ENCODE data around the gene MOGAT1.
"Not testable (repeated sequence)": the region's sequence is repeated elsewhere in the genome, so short reads cannot be mapped to it uniquely, and the experiment has no call there.

The MOGAT1 gene

DNA sequence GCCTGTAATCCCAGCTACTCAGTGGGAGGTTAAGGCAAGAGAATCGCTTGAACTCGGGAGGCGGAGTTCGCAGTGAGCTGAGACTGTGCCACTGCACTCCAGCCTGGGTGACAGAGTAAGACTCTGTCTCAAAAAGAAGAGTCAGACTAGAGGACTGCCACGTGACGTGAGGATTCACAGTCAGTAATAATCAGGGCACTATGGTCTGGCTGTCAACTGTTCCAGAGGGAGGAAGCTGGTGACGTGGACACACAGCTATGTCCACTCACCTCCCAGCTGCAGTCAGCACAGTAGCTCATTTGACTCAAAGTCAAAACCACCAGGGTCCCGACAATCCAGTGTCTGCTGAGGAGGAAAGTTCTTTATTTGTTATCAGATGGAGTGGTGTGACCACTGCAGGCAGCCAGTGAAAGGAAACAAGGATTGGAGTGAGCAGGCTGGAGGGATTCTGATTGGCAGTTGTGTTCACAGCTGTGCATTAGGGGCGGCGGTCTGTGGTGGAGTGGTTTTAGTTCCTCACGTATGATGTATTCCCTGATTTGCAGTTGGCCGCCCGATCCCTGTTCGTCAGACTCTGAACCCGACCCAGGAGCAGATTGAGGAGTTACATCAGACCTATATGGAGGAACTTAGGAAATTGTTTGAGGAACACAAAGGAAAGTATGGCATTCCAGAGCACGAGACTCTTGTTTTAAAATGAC is 37.9 kb downstream of the MOGAT1 start:
- no peak for DNase-seq (ENCODE audit: low read depth in 1 of 2, low spot score in 1 of 2)

DNA sequence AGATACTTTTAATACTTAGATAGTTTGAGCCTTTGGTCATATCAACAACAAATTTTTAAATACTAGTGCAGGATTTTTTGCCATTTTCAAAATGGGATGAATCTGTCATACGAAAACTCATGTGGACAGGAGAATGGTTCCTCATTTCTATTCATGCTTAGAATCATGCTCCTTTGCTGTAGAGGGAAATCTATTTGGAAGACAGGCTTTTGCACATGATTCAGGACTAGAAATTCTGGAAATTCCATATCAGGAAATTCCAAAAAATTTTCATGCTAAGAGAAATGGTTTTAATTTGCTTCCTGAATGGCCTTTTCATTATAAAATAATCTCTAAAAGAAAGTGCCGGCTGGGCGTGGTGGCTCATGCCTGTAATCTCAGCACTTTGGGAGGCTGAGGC is 39.3 kb downstream of the MOGAT1 start:
- DNase-seq (ENCODE audit: low read depth in 1 of 2, low spot score in 1 of 2) = no peak

DNA sequence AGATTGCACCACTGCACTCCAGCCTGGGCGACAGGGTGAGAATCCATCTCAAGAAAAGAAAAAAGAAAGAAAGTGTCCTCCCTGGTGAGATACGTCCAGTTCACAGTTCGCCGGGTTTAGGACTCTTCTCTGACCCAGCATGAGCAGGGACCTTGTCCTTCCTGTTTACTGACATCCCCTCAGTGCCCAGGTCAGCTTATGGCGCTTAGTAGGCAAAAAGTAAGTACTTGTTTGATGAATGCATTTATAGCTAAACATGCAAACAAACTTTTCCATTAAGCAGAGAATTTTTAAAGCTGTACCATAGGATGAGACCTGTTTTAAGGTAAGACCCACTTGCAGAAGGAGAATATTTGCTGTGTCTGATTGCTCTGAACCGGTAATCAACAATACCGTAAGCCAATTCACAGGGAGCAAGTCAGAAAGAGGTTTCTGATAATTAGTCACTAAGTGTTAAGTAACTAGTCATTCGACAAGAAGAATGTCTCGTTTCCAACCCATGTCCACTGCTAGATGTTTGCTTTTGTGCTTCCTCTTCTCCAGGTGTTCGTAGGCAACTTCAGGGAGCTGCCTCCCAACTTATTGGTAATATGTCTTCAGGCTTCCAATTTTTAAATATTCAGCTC is 40.0 kb downstream of the MOGAT1 start:
- DNase-seq (ENCODE audit: low read depth in 1 of 2, low spot score in 1 of 2) = no peak

DNA sequence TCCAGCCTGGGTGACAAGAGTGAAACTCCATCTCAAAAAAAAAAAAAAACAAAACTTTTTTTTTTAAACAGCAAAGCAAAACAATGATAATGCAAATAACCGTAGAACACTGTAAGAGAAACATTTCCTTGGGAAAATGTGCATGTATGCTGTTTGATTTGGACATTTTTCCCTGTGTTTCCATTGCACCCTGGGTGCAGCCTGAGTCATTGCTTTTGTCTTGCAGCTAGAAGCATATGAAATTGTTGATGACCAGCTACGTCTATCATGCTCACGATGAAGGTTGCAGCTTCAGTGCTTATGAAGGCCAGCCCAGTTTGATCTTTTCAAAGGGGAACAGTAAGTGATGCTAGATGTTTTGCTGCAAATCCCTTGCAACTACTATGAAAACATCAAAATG is 41.5 kb downstream of the MOGAT1 start:
- DNase-seq (ENCODE audit: low read depth in 1 of 2, low spot score in 1 of 2) = no peak

DNA sequence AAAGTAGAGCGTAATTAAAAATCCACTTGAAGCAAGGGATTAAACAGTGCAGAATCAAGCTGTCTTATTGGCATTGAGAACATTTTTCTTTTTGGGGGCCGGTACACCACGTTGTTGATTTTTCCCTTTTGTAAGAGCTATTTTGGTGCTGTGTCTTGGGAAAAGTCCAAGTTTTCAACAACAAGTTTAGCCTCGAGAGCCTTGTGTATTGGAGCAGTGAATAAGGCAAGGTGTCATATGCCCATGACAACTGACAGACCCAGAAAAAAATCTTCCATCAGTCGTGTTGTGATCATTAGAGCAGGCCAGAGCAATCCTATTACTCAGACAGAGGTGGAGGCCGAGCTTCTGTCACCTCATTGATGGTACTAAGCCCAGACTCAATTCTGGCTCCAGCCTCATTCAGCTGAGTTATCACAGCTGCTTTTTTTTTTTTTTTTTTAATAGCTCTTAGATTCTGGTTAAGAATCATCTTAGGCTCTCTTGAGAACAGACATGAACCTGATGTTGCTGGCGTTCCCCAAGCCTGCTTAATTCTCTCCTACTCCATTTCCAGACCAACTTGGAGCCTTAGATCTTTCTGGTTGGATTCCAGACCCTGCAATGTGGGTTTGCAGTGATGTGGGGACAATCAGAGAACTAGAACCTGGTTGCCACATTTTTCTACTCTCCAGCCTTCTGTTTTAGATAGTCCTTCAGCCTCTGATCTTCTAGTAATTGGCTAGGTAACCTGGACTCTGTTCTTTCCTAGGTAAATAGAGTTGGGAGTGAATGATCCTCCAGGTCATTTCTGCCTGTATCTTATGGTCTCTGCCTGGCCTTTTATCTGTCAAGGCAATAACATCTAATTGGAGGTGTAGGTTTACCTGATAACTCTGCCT is 43.1 kb downstream of the MOGAT1 start:
- DNase-seq (ENCODE audit: low read depth in 1 of 2, low spot score in 1 of 2) = no peak

DNA sequence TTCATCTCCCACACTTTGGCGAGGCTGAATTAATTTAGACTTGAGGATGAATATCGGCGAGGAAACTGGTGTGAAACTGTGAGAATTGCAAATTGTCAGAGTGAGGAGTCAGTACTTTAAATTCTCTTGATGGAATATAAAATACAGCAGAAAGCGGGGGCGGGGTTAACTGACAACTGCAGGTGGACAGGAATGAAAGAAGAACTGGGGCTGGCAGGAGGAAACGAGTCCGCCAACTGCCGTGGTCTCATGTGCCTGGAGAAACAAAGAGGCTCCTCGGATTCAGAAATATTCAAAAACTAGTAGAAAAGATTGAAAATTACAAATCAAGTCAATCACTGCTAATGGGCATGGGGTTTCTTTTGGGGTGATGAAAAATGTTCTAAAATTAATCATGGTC is 44.3 kb downstream of the MOGAT1 start:
- no peak for DNase-seq (ENCODE audit: low read depth in 1 of 2, low spot score in 1 of 2)

DNA sequence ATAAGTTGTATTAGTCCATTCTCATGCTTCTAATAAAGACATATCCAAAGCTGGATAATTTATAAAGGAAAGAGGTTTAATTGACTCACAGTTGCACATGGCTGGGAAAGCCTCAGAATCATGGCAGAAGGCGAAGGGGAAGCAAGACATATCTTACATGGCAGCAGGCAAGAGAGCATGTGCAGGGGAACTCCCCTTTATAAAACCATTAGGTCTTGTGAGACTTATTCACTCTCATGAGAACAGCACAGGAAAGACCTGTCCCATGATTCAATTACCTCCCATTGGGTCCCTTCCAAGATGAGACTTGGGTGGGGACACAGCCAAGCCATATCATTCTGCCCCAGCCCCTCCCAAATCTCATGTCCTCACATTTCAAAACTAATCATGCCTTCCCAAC is 48.3 kb downstream of the MOGAT1 start:
- not testable (repeated sequence) for DNase-seq (ENCODE audit: low read depth in 1 of 2, low spot score in 1 of 2)

DNA sequence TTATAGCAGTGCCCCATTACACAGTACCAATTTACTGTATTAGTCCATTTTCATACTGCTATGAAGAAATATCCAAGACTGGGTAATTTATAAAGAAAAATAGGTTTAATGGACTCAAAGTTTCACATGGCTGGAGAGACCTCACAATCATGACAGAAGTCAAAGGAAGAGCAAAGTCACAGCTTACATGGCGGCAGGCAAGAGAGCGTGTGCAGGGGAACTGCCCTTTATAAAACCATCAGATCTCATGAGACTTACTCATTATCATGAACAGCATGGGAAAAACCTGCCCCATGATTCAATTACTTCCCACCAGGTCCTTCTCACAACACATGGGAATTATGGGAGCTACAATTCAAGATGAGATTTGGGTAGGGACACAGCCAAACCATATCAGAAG is 50.1 kb downstream of the MOGAT1 start:
- not testable (repeated sequence) for DNase-seq (ENCODE audit: low read depth in 1 of 2, low spot score in 1 of 2)

DNA sequence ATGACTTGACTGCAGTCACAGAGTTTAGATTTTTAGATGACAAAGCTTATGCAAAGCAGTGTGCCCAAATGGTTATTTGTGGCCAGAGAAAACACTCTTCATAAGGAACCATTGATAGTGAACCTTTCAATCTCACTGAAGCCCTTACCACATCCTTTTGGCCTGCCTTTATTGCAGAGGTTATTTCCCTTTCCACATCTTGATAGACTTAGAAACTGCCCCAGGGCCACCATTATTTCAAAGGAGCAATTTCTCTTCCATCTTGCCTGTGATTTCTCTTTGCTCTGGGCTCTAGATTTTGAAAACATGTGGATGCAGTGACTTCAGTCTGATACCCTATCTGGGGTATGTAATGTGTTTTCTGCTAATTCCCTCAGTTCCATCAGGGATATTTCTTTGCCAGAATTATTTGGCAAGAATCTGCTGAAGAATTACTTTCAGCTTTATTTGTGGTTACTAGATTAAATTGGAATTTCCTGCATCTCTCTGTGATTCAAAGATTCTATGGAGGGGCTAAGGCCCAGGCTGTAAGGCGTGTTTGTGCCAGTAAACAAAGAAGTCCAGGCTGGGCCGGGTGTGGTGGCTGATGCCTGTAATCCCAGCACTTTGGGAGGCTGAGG is 51.0 kb downstream of the MOGAT1 start:
- no peak for DNase-seq (ENCODE audit: low read depth in 1 of 2, low spot score in 1 of 2)

DNA sequence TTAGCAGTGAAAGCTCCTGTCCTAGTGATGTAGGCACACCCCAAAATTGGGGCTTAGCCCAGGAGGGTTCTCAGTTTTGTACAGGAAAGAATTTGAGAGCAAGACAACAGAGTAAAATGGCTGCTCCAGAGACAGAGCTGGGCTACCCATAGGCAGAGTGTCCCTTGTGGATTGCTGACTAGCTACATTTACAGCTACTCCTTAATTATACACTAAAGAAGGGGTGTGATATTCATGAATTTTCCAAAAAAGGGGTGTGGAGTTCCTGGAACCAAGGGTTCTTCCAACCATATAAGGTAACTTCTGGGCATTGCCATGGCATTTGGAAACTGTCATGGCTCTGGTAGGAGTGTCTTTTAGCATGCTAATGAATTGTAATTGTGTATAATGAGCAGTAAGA is 52.8 kb downstream of the MOGAT1 start:
- no peak for DNase-seq (ENCODE audit: low read depth in 1 of 2, low spot score in 1 of 2)

DNA sequence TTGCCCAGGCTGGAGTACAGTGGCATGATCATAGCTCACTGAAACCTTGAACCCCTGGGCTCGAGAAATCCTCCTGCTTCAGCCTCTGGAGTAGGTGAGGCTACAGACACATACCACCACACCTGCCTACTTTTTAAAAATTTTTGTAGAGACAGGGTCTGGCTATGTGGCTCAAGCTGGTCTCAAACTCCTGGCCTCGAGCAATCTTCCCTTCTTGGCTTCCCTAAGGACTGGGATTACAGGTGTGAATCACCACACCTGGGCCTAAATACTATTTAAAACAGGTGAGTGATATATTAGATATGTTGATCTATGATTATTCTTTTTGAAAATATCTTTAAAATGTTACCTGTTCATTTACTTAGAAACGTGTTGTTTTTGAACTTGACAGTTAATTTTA is 57.2 kb downstream of the MOGAT1 start:
- no peak for DNase-seq (ENCODE audit: low read depth in 1 of 2, low spot score in 1 of 2)

DNA sequence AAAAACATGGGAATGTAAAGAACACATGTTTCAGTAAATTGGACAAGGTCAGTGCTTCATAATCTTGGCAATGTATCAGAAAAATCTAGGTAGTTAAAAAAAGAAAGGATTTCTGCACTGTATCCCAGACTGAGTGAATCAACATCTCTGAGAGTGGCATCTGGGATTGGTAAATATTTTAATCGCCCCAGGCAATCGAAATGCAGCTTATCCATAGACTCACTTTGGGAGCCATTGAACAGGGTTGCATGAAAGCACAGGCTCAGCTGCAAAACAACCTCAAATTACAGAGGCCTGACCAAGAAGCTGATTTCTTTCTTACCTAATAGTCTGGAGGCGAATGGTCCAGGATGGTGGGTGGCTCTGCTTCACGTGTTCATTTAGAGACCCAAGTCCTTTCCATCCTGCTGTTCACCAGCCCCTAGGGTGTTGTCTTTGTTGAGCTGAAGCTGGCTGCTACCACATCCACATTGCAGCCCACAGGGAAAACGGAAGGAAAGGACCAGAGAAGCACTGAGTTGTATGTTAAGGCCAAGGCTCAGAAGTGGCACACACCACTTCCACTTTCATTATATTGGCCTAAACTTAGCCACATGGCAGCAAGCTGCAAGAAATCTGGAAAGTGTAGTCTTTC is 59.0 kb downstream of the MOGAT1 start:
- no peak for DNase-seq (ENCODE audit: low read depth in 1 of 2, low spot score in 1 of 2)

DNA sequence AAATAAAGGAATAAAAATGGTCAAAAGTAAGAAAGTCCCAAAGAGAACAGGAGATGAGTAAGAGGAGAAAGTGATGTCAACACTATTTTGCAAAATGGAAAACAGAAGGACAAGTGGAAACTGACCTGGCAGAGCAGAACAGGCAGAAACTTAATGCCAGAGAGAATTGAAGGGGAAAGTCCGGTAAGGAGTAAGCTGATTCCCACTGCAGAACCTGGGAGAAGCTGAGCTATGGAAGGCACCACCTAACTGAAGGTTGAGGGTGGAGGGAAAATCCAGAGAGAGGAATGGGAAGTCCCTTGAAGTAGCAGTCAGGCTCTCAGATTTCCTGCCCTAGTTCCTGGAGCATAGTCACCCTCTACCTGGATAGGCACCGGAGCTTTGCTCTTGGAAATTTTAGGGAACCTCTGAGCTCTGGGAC is 59.8 kb downstream of the MOGAT1 start:
- DNase-seq (ENCODE audit: low read depth in 1 of 2, low spot score in 1 of 2) = no peak

DNA sequence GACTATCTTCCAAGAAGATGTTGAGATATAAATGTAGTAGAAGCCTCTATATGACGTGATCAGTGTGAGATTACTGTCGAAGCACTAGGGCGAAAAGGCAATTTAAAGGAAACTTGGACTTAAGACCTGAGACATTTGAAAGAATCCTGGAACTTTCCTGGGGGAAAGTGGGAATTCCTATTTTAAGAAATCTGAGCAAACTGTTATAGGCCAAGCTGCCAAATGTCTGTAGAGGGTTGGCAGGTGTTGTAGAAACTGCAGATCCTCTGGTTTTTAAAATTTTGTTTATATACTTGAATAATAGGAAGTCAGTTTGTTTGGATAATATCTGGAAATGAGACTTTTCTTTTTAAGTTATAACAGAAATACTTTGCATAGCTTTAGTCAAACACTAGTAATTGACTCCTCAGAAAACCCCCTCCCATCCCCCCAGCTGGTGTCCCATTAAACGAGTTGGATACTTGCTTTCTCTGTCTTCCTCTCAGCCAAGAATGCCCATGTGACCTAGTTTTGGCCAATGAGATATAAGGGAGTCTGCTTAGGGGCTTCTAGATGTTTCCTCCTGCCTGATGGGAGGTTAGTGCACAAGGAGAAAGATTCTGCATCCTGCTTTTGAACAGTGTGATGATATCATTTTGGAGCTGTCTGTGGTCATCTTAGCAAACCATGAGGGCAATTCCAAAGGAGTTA is 61.2 kb downstream of the MOGAT1 start:
- no peak for DNase-seq (ENCODE audit: low read depth in 1 of 2, low spot score in 1 of 2)

DNA sequence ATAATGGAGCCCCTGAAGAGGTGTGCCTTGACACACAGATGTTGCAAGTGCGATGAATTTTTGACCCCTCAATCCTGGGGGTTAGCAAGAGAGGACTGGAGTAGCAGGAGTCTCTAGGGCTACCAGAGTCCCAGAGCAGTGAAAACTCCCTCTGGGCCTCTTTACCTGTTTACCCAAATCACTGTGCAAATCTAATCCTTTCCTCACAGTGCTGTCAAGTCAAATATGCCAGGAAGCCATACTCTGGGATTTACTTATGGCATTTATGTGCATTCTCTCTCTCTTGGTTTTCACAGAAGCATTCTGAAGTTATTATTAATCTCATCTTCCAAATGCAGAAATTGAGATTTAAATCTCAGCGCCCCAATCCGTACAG is 62.0 kb downstream of the MOGAT1 start:
- DNase-seq (ENCODE audit: low read depth in 1 of 2, low spot score in 1 of 2) = no peak

DNA sequence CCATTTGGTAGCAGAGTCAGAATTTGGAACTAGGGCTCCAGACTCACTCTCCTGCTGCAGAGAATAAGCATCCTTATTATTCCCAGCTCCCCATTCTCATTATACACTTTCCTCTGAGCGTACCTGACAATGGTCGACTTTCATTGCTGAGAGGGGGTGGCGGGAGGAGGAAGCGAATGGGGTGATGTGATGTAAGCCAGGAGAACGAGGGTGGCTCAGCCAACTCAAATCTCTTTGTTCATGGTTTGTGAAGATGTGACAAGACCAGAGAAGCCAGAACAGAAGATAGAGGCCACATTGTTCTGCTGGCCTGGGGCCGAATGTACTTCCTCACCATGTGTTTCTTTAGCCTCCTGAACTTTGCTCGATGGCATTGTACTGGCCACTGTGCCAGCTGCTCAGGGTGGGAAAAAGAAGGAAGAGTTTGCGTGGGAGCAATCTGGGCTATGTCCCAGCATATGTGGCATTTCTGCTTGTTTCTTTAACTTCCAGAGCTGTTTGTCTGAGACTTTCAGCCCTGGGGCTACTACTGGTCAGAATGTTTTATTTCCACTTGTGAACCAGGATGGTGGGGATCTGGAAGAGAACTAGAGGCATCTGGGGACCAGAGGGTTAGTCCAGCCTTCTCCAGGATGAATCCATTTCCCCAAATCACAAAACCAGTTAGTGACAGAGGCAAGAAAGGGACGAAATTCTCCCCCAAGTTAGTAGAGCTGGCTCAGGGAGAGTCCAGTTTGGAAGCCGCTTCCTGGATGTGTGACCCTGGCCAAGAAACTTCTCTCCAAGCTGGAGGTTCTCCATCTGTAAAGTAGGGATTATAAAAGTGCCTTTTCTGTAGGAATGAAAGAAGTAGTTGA is 62.6 kb downstream of the MOGAT1 start:
- no peak for DNase-seq (ENCODE audit: low read depth in 1 of 2, low spot score in 1 of 2)

DNA sequence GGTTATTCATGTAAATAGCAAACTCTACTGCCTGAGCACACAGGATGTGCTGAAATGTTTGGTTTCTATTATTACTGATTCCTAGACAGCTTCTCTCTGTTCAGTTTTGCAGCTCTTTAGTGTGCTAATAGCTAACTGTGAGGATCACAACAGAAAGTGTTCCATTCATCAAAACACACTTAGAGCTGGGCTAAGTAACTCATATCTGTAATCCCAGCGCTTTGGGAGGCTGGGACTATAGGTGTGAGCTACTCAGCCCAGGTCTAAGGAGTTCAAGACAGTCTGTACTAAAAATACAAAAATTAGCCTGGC is 63.2 kb downstream of the MOGAT1 start:
- DNase-seq (ENCODE audit: low read depth in 1 of 2, low spot score in 1 of 2) = no peak

DNA sequence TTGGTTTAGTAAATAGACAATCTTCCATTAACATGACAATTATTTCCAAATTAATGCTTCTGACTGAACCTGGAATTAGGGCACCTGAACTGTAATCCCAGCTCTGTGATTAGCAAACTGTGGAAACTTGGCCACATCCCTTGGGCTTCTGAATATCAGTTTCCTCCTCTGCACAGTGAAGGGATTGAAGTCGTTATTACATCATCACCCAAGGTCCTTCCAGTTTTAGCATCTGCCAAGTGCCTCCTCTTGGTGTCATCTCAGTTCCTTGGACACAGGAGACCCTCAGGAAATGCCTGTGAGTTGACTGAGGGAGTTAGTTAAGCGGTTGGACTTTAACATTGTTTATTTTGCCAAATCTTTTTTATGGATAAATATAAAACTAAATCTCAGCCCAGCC is 64.8 kb downstream of the MOGAT1 start:
- no peak for DNase-seq (ENCODE audit: low read depth in 1 of 2, low spot score in 1 of 2)

DNA sequence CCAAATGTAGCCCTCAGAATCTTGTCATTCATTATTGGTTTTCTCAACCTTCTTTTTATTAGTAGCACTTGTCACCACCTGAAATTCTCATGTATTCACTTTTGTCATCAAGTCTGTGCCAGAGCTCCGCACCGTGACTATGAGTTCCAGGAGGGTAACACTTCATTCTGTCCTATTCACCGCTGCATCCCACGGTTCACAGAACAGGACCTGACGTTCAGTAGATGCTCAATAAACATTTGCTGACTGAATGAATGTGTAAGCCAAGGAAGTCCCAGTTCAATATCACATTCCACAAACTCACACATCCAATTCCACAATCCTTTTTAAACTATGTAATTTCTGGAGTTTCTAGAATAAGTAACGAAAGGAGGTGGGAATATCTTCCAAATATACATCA is 65.5 kb downstream of the MOGAT1 start:
- DNase-seq (ENCODE audit: low read depth in 1 of 2, low spot score in 1 of 2) = no peak

DNA sequence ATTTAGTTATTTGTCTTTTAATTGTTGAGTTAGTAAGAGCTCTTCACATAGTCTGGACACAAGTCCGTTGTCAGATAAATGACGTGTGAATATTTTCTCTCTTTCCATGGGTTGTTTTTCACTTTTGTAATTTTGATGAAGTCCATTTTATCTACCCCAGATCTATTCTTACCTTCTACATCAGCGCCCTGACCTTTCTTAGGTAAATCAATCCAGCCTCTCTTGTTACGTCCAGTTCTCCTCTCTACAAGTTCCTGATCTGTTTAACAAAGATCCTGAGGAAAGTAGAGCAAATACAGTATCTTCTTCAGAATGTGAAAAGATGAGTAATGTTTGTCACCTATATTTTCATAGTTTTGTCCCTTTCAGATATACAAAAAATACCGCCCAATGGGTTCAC is 66.9 kb downstream of the MOGAT1 start:
- no peak for DNase-seq (ENCODE audit: low read depth in 1 of 2, low spot score in 1 of 2)

All from activated CD4-positive, alpha-beta T cell treated with anti-CD3 and anti-CD28 coated beads, Interleukin-2, amount 50 U/mL, for 24 hours (primary cell).